CD14-positive monocyte (primary cell): ENCODE data around the gene ATP8A1. TPM values are rescaled to one million over a fixed set of nuclear protein-coding genes. Genes with fewer than 3 reads are reported as not detected.

ENCODE experiments used
- DNase-seq, 3 donors: peaks; one replicate each; pipeline ENCODE4 v3.0.0-alpha.2; 2011 to 2022
- H2AFZ ChIP-seq: 2 replicates; pipeline ENCODE4 v1.6.0; 2012; ENCODE audit warnings: mild to moderate bottlenecking, low read depth, low read length, inconsistent platforms; ENCODE audit not compliant: insufficient read depth, poor library complexity, severe bottlenecking
- H3K27ac ChIP-seq, 2 donors: 1 replicate in 1 of 2; 2 replicates in 1 of 2; pipeline ENCODE4 v1.5.1; 2012 to 2013; ENCODE audit warnings: low read length in 2 of 2, control low read depth in 1 of 2, inconsistent platforms in 1 of 2, low read depth in 1 of 2, mild to moderate bottlenecking in 1 of 2
- H3K27me3 ChIP-seq, 2 donors: one replicate each; pipeline versions ENCODE4 v1.6.0 to v1.6.1; 2011 to 2013; ENCODE audit warnings: low read length in 2 of 2; ENCODE audit not compliant: control insufficient read depth in 2 of 2, insufficient read depth in 2 of 2
- H3K36me3 ChIP-seq, 2 donors: replicated peaks in 1 of 2; 1 replicate in 1 of 2; 2 replicates in 1 of 2; pipeline versions ENCODE4 v1.5.1 to v1.6.1; 2012 to 2013; ENCODE audit warnings: low read length in 2 of 2, control low read depth in 1 of 2, inconsistent platforms in 1 of 2, mild to moderate bottlenecking in 1 of 2; ENCODE audit not compliant: insufficient read depth in 2 of 2, control insufficient read depth in 1 of 2
- H3K4me1 ChIP-seq, 2 donors: 1 replicate in 1 of 2; 2 replicates in 1 of 2; pipeline versions ENCODE4 v1.5.1 to v1.6.1; 2012 to 2013; ENCODE audit warnings: low read length in 2 of 2, control low read depth in 1 of 2, inconsistent platforms in 1 of 2, mild to moderate bottlenecking in 1 of 2, moderate library complexity in 1 of 2; ENCODE audit not compliant: insufficient read depth in 2 of 2, control insufficient read depth in 1 of 2
- H3K4me2 ChIP-seq: replicated peaks from 2 replicates; pipeline ENCODE3; 2012; ENCODE audit warnings: low read length, moderate library complexity, mild to moderate bottlenecking; ENCODE audit not compliant: poor library complexity, severe bottlenecking; ENCODE audit errors: extremely low read depth
- H3K4me3 ChIP-seq, 3 experiments: fragments of 200-600 bp in 1 of 3; sonication (generic) in 1 of 3; replicated peaks in 1 of 3; 1 replicate in 2 of 3; 2 replicates in 1 of 3; pipeline ENCODE4 v1.5.1; 2011 to 2013; ENCODE audit warnings: low read length in 3 of 3, mild to moderate bottlenecking in 3 of 3, control low read depth in 2 of 3, low read depth in 2 of 3, inconsistent platforms in 1 of 3, moderate library complexity in 1 of 3
- H3K79me2 ChIP-seq: 2 replicates; pipeline ENCODE4 v1.6.0; 2012; ENCODE audit warnings: mild to moderate bottlenecking, control low read depth, inconsistent platforms, low read length, moderate library complexity; ENCODE audit not compliant: insufficient read depth
- H3K9ac ChIP-seq: 2 replicates; pipeline ENCODE4 v1.6.0; 2017; ENCODE audit warnings: low read length, mild to moderate bottlenecking; ENCODE audit not compliant: insufficient read depth, poor library complexity, severe bottlenecking
- H3K9me3 ChIP-seq, 2 donors: replicated peaks in 1 of 2; 1 replicate in 1 of 2; 2 replicates in 1 of 2; pipeline versions ENCODE4 v1.5.1 to v1.6.1; 2012 to 2013; ENCODE audit warnings: low read length in 2 of 2, control low read depth in 1 of 2; ENCODE audit not compliant: control insufficient read depth in 1 of 2, insufficient read depth in 1 of 2
- H4K20me1 ChIP-seq: 2 replicates; pipeline ENCODE4 v1.6.0; 2012; ENCODE audit warnings: mild to moderate bottlenecking, low read length, control low read depth, moderate library complexity; ENCODE audit not compliant: insufficient read depth
- H3K27ac Mint-ChIP-seq, 7 donors: one replicate each; pipeline ENCODE4 v1.8.0; 2020; ENCODE audit warnings: mild to moderate bottlenecking in 7 of 7, mixed read lengths in 7 of 7, moderate library complexity in 6 of 7, inconsistent platforms in 2 of 7
- H3K27me3 Mint-ChIP-seq, 3 donors: one replicate each; pipeline ENCODE4 v1.8.0; 2021 to 2022; ENCODE audit warnings: low read depth in 3 of 3, mild to moderate bottlenecking in 3 of 3, mixed read lengths in 3 of 3, moderate library complexity in 3 of 3, inconsistent platforms in 1 of 3
- H3K36me3 Mint-ChIP-seq, 2 donors: one replicate each; pipeline ENCODE4 v1.8.0; 2020; ENCODE audit warnings: mixed read lengths in 2 of 2, inconsistent platforms in 1 of 2, mild to moderate bottlenecking in 1 of 2
- H3K4me1 Mint-ChIP-seq: one replicate; pipeline ENCODE4 v1.8.0; 2020; ENCODE audit warnings: mild to moderate bottlenecking, mixed read lengths
- H3K4me3 Mint-ChIP-seq, 2 donors: one replicate each; pipeline ENCODE4 v1.8.0; 2020; ENCODE audit warnings: mild to moderate bottlenecking in 2 of 2, mixed read lengths in 2 of 2, moderate library complexity in 1 of 2
- H3K9me3 Mint-ChIP-seq, 7 donors: one replicate each; pipeline ENCODE4 v1.8.0; 2020 to 2022; ENCODE audit warnings: mixed read lengths in 7 of 7, mild to moderate bottlenecking in 6 of 7, moderate library complexity in 6 of 7, inconsistent platforms in 2 of 7
- CTCF ChIP-seq: fragments of 200-600 bp; IDR thresholded peaks from one replicate; pipeline ENCODE4 v1.8.0; 2022; ENCODE audit warnings: antibody characterized with exemption, mild to moderate bottlenecking
- WGBS: methylation state at CpG from one replicate; pipeline ENCODE4 v1.1.5; 2013; ENCODE audit warnings: missing lambda C conversion rate; ENCODE audit not compliant: insufficient coverage; 5-methylcytosine and 5-hydroxymethylcytosine counted together
- intact Hi-C, 2 donors: fragments of 100-400 bp; cut with micrococcal nuclease; formaldehyde crosslinking; loops; one replicate each; pipeline versions ENCODE4 v1.15.0 to v1.15.1; 2023
- polyA plus RNA-seq, 3 donors: library from polyadenylated mRNA; depleted of rRNA in 1 of 3; unstranded in 2 of 3; stranded (reverse) in 1 of 3; fragments of 300-500 nt in 2 of 3; fragments of >200 nt in 1 of 3; fragmentation: Illumina TruSeq in 2 of 3; gene quantifications; 1 replicate in 2 of 3; 2 replicates in 1 of 3; pipeline ENCODE4 v1.2.3, GENCODE V29; 2012 to 2021

The ATP8A1 gene
- polyA plus RNA-seq, 3 donors: 2.2 to 10.8 (median 3.2) TPM

GRCh38 chr4:42615131-42615763 is 41.7 kb downstream of the ATP8A1 start:
- 86% methylated on average over 1 of the region's 2 CpGs for WGBS
- intact Hi-C loops: no loop called here
- Histone ChIP-seq H3K4me2 (no peak overlapping the region), H3K79me2 (no peaks in the 10 kb centered on the region), H3K9ac (no peak overlapping the region), H3K36me3 (peaks cover 0 to 23% of the 10 kb centered on the region in 2 donors), H3K4me3 (no peak overlapping the region), H4K20me1 (no peaks in the 10 kb centered on the region), H3K4me1 (no peaks in the 10 kb centered on the region), H3K27ac (no peak overlapping the region), H2AFZ (no peak overlapping the region), H3K27me3 (no peaks in the 10 kb centered on the region), H3K9me3 (no peaks in the 10 kb centered on the region)
- Mint-ChIP-seq H3K9me3 (peaks cover 0 to 4% (median 0%) of the 10 kb centered on the region in 7 donors), H3K27me3 (no peaks in the 10 kb centered on the region), H3K4me3 (no peak overlapping the region), H3K27ac (no peak overlapping the region), H3K36me3 (peaks cover 34 to 41% of the 10 kb centered on the region in 2 donors), H3K4me1 (no peaks in the 10 kb centered on the region)
- TF ChIP-seq CTCF: no peak
- DNase-seq: no peak

- no peak overlapping the region for H3K27ac Mint-ChIP-seq
Measured at GRCh38 chr4:42612898-42613297, 44.0 kb downstream of the ATP8A1 start.

More at GRCh38 chr4:42612898-42613297, 44.0 kb downstream of the ATP8A1 start:
- Histone ChIP-seq H2AFZ (no peak overlapping the region), H3K27me3 (no peaks in the 10 kb centered on the region), H3K4me3 (no peak overlapping the region), H3K4me2 (no peak overlapping the region), H3K9me3 (no peaks in the 10 kb centered on the region), H3K27ac (no peak overlapping the region), H4K20me1 (no peaks in the 10 kb centered on the region), H3K79me2 (no peaks in the 10 kb centered on the region), H3K9ac (no peak overlapping the region), H3K36me3 (peaks cover 0 to 23% of the 10 kb centered on the region in 2 donors), H3K4me1 (no peaks in the 10 kb centered on the region)
- intact Hi-C loops: no loop called here
- H3K4me3 Mint-ChIP-seq: no peak overlapping the region
- H3K27me3 Mint-ChIP-seq: no peaks in the 10 kb centered on the region
- no peaks in the 10 kb centered on the region for H3K4me1 Mint-ChIP-seq
- H3K9me3 Mint-ChIP-seq: peaks cover 0 to 4% (median 0%) of the 10 kb centered on the region in 7 donors
- WGBS: no CpG with 5 or more reads among the region's 1 CpG
- no peak for TF ChIP-seq CTCF
- DNase-seq: no peak
- peaks cover 31 to 36% of the 10 kb centered on the region in 2 donors for H3K36me3 Mint-ChIP-seq
